Neural progenitor cell (in vitro differentiated cells): ENCODE data around the gene HBZ. TPM values are rescaled to one million over a fixed set of nuclear protein-coding genes. Genes with fewer than 3 reads are reported as not detected.
"Not testable (repeated sequence)": the region's sequence is repeated elsewhere in the genome, so short reads cannot be mapped to it uniquely, and the experiment has no call there.

ENCODE experiments used
- DNase-seq: peaks from one replicate; pipeline ENCODE4 v3.0.0-alpha.2; 2016; ENCODE audit warnings: low spot score
- H2AFZ ChIP-seq: fragments of 200-600 bp; sonication (generic); replicated peaks from 2 replicates; pipeline ENCODE4 v1.6.1; 2016; ENCODE audit warnings: antibody characterized with exemption
- H3F3A ChIP-seq: fragments of 200-600 bp; sonication (generic); 2 replicates; pipeline ENCODE4 v1.6.1; 2016; ENCODE audit warnings: antibody characterized with exemption, low read depth
- H3K27ac ChIP-seq: fragments of 200-600 bp; sonication (generic); 2 replicates; pipeline ENCODE4 v1.5.1; 2016; ENCODE audit warnings: mild to moderate bottlenecking
- H3K27me3 ChIP-seq: fragments of 200-600 bp; sonication (generic); 2 replicates; pipeline ENCODE4 v1.6.1; 2016; ENCODE audit warnings: mild to moderate bottlenecking, moderate library complexity
- H3K36me3 ChIP-seq: fragments of 200-600 bp; sonication (generic); 2 replicates; pipeline ENCODE4 v1.5.1; 2016
- H3K4me1 ChIP-seq: fragments of 200-600 bp; sonication (generic); 2 replicates; pipeline ENCODE4 v1.6.1; 2016; ENCODE audit warnings: mixed run types
- H3K4me2 ChIP-seq: fragments of 200-600 bp; sonication (generic); 2 replicates; pipeline ENCODE4 v1.6.1; 2016
- H3K4me3 ChIP-seq: fragments of 200-600 bp; sonication (generic); 2 replicates; pipeline ENCODE4 v1.5.1; 2016
- H3K79me2 ChIP-seq: fragments of 200-600 bp; sonication (generic); 2 replicates; pipeline ENCODE4 v1.6.1; 2016; ENCODE audit warnings: low read depth
- H3K9ac ChIP-seq: fragments of 200-600 bp; sonication (generic); 2 replicates; pipeline ENCODE4 v1.6.1; 2016
- H3K9me3 ChIP-seq: fragments of 200-600 bp; sonication (generic); 2 replicates; pipeline ENCODE4 v1.5.1; 2016; ENCODE audit warnings: low read depth
- H4K20me1 ChIP-seq: fragments of 200-600 bp; sonication (generic); 2 replicates; pipeline ENCODE4 v1.6.1; 2016; ENCODE audit warnings: low read depth
- H3K27ac Mint-ChIP-seq: 3 replicates; pipeline ENCODE4 v1.8.0; 2021; ENCODE audit warnings: mixed read lengths
- H3K27me3 Mint-ChIP-seq: 2 replicates; pipeline ENCODE4 v1.8.0; 2022; ENCODE audit warnings: low read depth, mild to moderate bottlenecking, inconsistent platforms, moderate library complexity, mixed read lengths; ENCODE audit not compliant: insufficient read depth
- H3K36me3 Mint-ChIP-seq: 3 replicates; pipeline ENCODE4 v1.8.0; 2021; ENCODE audit warnings: mixed read lengths
- H3K4me1 Mint-ChIP-seq: 3 replicates; pipeline ENCODE4 v1.8.0; 2021; ENCODE audit warnings: mixed read lengths
- H3K4me3 Mint-ChIP-seq: 3 replicates; pipeline ENCODE4 v1.8.0; 2021; ENCODE audit warnings: mild to moderate bottlenecking, moderate library complexity, mixed read lengths
- H3K9me3 Mint-ChIP-seq: 3 replicates; pipeline ENCODE4 v1.8.0; 2020; ENCODE audit warnings: mixed read lengths
- CTCF ChIP-seq: fragments of 200-600 bp; sonication (generic); IDR thresholded peaks from 2 replicates; pipeline ENCODE4 v1.5.1; 2017; ENCODE audit warnings: antibody characterized with exemption, mild to moderate bottlenecking
- EZH2 ChIP-seq: fragments of 200-600 bp; sonication (generic); IDR thresholded peaks from 2 replicates; pipeline ENCODE4 v1.6.1; 2017; ENCODE audit warnings: antibody characterized with exemption, mild to moderate bottlenecking, moderate library complexity
- EZH2phosphoT487 ChIP-seq: fragments of 200-600 bp; sonication (generic); IDR thresholded peaks from 2 replicates; pipeline ENCODE4 v1.6.1; 2017; ENCODE audit warnings: antibody characterized with exemption
- total RNA-seq: library from RNA; depleted of rRNA; stranded (reverse); fragments of >200 nt; gene quantifications from 2 replicates; pipeline ENCODE4 v1.2.3, GENCODE V29; 2015; ENCODE audit warnings: low replicate concordance

HBZ gene
- total RNA-seq, 1 donor from 2014 or later, result not detected

- H3K27me3 Mint-ChIP-seq, result peaks cover 2% of the 10 kb centered on the region
- H3K9me3 ChIP-seq, result no peaks in the 10 kb centered on the region
- no peak overlapping the region for H3K9ac ChIP-seq
- no peaks in the 10 kb centered on the region for H3K4me1 ChIP-seq
- no peaks in the 10 kb centered on the region for H3K9me3 Mint-ChIP-seq
- H3K4me2 ChIP-seq, result no peak overlapping the region
- no peak overlapping the region for H3K27ac Mint-ChIP-seq
- H2AFZ ChIP-seq, result no peak overlapping the region
- H3K4me1 Mint-ChIP-seq, result peaks cover 5% of the 10 kb centered on the region
- H3F3A ChIP-seq, result no peaks in the 10 kb centered on the region
- DNase-seq, result no peak
- H3K27me3 ChIP-seq, result no peaks in the 10 kb centered on the region
- H3K4me3 ChIP-seq, result no peak overlapping the region
- H3K36me3 ChIP-seq, result no peaks in the 10 kb centered on the region
- peaks cover 25% of the 10 kb centered on the region for H4K20me1 ChIP-seq
- peaks cover 5% of the 10 kb centered on the region for H3K36me3 Mint-ChIP-seq
- TF ChIP-seq EZH2, result no peak
- no peak for TF ChIP-seq CTCF
- TF ChIP-seq EZH2phosphoT487, result no peak
- no peaks in the 10 kb centered on the region for H3K79me2 ChIP-seq
- H3K4me3 Mint-ChIP-seq, result no peak overlapping the region
- H3K27ac ChIP-seq, result no peak overlapping the region
These were observed 31.7 kb upstream of the HBZ start for GRCh38 chr16:120756-121155.

- DNase-seq, result no peak
- H3K4me1 Mint-ChIP-seq, result no peaks in the 10 kb centered on the region
- no peak overlapping the region for H3K9ac ChIP-seq
- no peaks in the 10 kb centered on the region for H3K9me3 Mint-ChIP-seq
- peaks cover 2% of the 10 kb centered on the region for H3K27me3 Mint-ChIP-seq
- no peak overlapping the region for H3K4me3 ChIP-seq
- no peak overlapping the region for H3K4me2 ChIP-seq
- H3K79me2 ChIP-seq, result no peaks in the 10 kb centered on the region
- H3K27ac Mint-ChIP-seq, result no peak overlapping the region
- no peaks in the 10 kb centered on the region for H3K4me1 ChIP-seq
- H3K36me3 ChIP-seq, result no peaks in the 10 kb centered on the region
- H3K4me3 Mint-ChIP-seq, result no peak overlapping the region
- TF ChIP-seq EZH2, result no peak
- TF ChIP-seq CTCF, result no peak
- no peak for TF ChIP-seq EZH2phosphoT487
- H4K20me1 ChIP-seq, result peaks cover 21% of the 10 kb centered on the region
- no peak overlapping the region for H3K27ac ChIP-seq
- no peaks in the 10 kb centered on the region for H3K9me3 ChIP-seq
- H2AFZ ChIP-seq, result no peak overlapping the region
- peaks cover 2% of the 10 kb centered on the region for H3K36me3 Mint-ChIP-seq
- H3F3A ChIP-seq, result no peaks in the 10 kb centered on the region
- H3K27me3 ChIP-seq, result no peaks in the 10 kb centered on the region
These were observed 30.1 kb upstream of the HBZ start for GRCh38 chr16:122361-122760.

GRCh38 chr16:123558-124350, 28.7 kb upstream of the HBZ start:
- not testable (repeated sequence) for H3K36me3 ChIP-seq, H3K4me3 ChIP-seq, DNase-seq, H3K4me3 Mint-ChIP-seq, H3K9me3 ChIP-seq, H3K27me3 Mint-ChIP-seq, H3K27me3 ChIP-seq, H3K9ac ChIP-seq, H3F3A ChIP-seq, H3K79me2 ChIP-seq, H3K4me2 ChIP-seq, H3K27ac ChIP-seq, H3K36me3 Mint-ChIP-seq, H3K9me3 Mint-ChIP-seq, H2AFZ ChIP-seq, H3K27ac Mint-ChIP-seq, H3K4me1 ChIP-seq, H3K4me1 Mint-ChIP-seq
- peaks cover 13% of the 10 kb centered on the region for H4K20me1 ChIP-seq

- TF ChIP-seq EZH2phosphoT487 (no peak), CTCF (no peak), EZH2 (no peak)
- Mint-ChIP-seq H3K4me1 (no peaks in the 10 kb centered on the region), H3K27ac (no peak overlapping the region)
These were observed 27.4 kb upstream of the HBZ start for GRCh38 chr16:125011-125410.

More at GRCh38 chr16:125011-125410, 27.4 kb upstream of the HBZ start:
- Histone ChIP-seq H3K79me2 (no peaks in the 10 kb centered on the region), H3K9ac (no peak overlapping the region), H2AFZ (no peak overlapping the region), H3F3A (no peaks in the 10 kb centered on the region), H3K27ac (no peak overlapping the region), H3K36me3 (no peaks in the 10 kb centered on the region), H3K9me3 (no peaks in the 10 kb centered on the region), H3K27me3 (no peaks in the 10 kb centered on the region), H3K4me1 (no peaks in the 10 kb centered on the region), H3K4me3 (no peak overlapping the region), H3K4me2 (no peak overlapping the region), H4K20me1 (peaks cover 14% of the 10 kb centered on the region)
- Mint-ChIP-seq H3K9me3 (no peaks in the 10 kb centered on the region), H3K27me3 (peaks cover 2% of the 10 kb centered on the region), H3K36me3 (peaks cover 2% of the 10 kb centered on the region), H3K4me3 (no peak overlapping the region)
- no peak for DNase-seq
